ENCODE measurements around the gene CACNG7.

GRCh38 chr19:53958823-53959757 lies 50.0 kb downstream of the CACNG7 start:
- TF ChIP-seq ZFP3 (CRISPR knock-in tag; IDR thresholded peaks at IDR 0.05): no peak
- TF ChIP-seq ISL1 (CRISPR knock-in tag; IDR thresholded peaks at IDR 0.05): no peak
- TF ChIP-seq CSRNP3 (CRISPR knock-in tag; IDR thresholded peaks at IDR 0.05): no peak
- TF ChIP-seq ZNF70 (CRISPR knock-in tag; IDR thresholded peaks at IDR 0.05): no peak
- TF ChIP-seq TOX (CRISPR knock-in tag; IDR thresholded peaks at IDR 0.05; ENCODE audit: borderline replicate concordance): no peak
- TF ChIP-seq PATZ1 (CRISPR knock-in tag; IDR thresholded peaks at IDR 0.05; ENCODE audit: borderline replicate concordance): no peak
- no peak for TF ChIP-seq ZFP30 (CRISPR knock-in tag; IDR thresholded peaks at IDR 0.05)
- no peak for TF ChIP-seq ZNF565 (CRISPR knock-in tag; conservative IDR thresholded peaks at IDR 0.05; ENCODE audit: low read depth)
